Measurements from ENCODE around the gene SIX1.

The SIX1 gene

GRCh38 chr14:60647081-60647836, 2.0 kb downstream of the SIX1 start:
- in situ Hi-C loops (cut with HindIII; ENCODE audit: low sequenced_read_pairs) = loop anchor here (25.0 kb wide), 1 partner anchor 390 kb away; no protein-coding TSS in a partner anchor
- no peak for TF ChIP-seq CTCF (IDR thresholded peaks at IDR 0.05; ENCODE audit: low read depth, low read length)
- H3K4me3 ChIP-seq (ENCODE audit: low read depth, low read length) = peak overlapping the region; percentile 66
- peak; percentile 61 for DNase-seq (ENCODE audit: low read depth, low spot score)

GRCh38 chr14:60646226-60646818, 3.0 kb downstream of the SIX1 start:
- H3K4me3 ChIP-seq (ENCODE audit: low read depth, low read length) = peak overlapping the region; percentile 66
- peak; percentile 39 for DNase-seq (ENCODE audit: low read depth, low spot score)
- no peak for TF ChIP-seq CTCF (IDR thresholded peaks at IDR 0.05; ENCODE audit: low read depth, low read length)
- in situ Hi-C loops (cut with HindIII; ENCODE audit: low sequenced_read_pairs) = loop anchor here (25.0 kb wide), 1 partner anchor 391 kb away; no protein-coding TSS in a partner anchor

- no peak for DNase-seq (ENCODE audit: low read depth, low spot score)
- H3K4me3 ChIP-seq (ENCODE audit: low read depth, low read length) = peak overlapping the region; percentile 66
- in situ Hi-C loops (cut with HindIII; ENCODE audit: low sequenced_read_pairs) = loop anchor here (25.0 kb wide), 1 partner anchor 392 kb away; no protein-coding TSS in a partner anchor
- TF ChIP-seq CTCF (IDR thresholded peaks at IDR 0.05; ENCODE audit: low read depth, low read length) = no peak
Measured at GRCh38 chr14:60645126-60645741, 4.0 kb downstream of the SIX1 start.

- DNase-seq (ENCODE audit: low read depth, low spot score) = no peak
- no peak for TF ChIP-seq CTCF (IDR thresholded peaks at IDR 0.05; ENCODE audit: low read depth, low read length)
- H3K4me3 ChIP-seq (ENCODE audit: low read depth, low read length) = peak overlapping the region; percentile 66
- in situ Hi-C loops (cut with HindIII; ENCODE audit: low sequenced_read_pairs) = loop anchor here (25.0 kb wide), 1 partner anchor 393 kb away; no protein-coding TSS in a partner anchor
Measured at GRCh38 chr14:60644666-60645065, 4.6 kb downstream of the SIX1 start.

GRCh38 chr14:60643463-60644314, 5.6 kb downstream of the SIX1 start:
- peak overlapping the region; percentile 66 for H3K4me3 ChIP-seq (ENCODE audit: low read depth, low read length)
- no peak for DNase-seq (ENCODE audit: low read depth, low spot score)
- TF ChIP-seq CTCF (IDR thresholded peaks at IDR 0.05; ENCODE audit: low read depth, low read length) = no peak
- in situ Hi-C loops (cut with HindIII; ENCODE audit: low sequenced_read_pairs) = loop anchor here (25.0 kb wide), 1 partner anchor 394 kb away; no protein-coding TSS in a partner anchor

- no peak for DNase-seq (ENCODE audit: low read depth, low spot score)
- in situ Hi-C loops (cut with HindIII; ENCODE audit: low sequenced_read_pairs) = loop anchor here (25.0 kb wide), 1 partner anchor 394 kb away; no protein-coding TSS in a partner anchor
- TF ChIP-seq CTCF (IDR thresholded peaks at IDR 0.05; ENCODE audit: low read depth, low read length) = no peak
- H3K4me3 ChIP-seq (ENCODE audit: low read depth, low read length) = no peak overlapping the region
Measured at GRCh38 chr14:60643141-60643462, 6.2 kb downstream of the SIX1 start.

Data from astrocyte of the spinal cord (primary cell).